ENCODE results near the gene KYNU.
A peak's percentile ranks its signal among the peaks of the same experiment; 100 is the strongest.

The KYNU gene

DNA sequence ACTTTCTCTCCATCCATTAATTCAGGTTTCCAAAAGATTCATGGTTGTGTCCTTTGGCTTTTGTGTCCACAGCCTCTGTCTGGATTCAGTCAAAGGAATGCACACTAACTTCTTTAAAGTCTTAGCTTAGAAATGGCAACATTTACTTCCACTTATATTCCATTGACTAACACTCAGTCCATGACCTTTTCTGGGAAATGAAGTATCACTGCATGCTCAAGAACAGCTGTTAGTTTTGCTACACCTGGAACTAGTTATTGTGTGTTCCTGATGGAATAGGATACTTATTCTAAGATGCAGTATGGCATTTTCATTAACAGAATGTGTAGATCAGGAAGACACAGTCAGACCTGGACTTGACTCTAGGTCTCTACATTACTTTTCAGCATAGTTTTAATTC lies 88.8 kb downstream of the KYNU start:
- H3K36me3 ChIP-seq (ENCODE audit: insufficient read depth, low read length): no peaks in the 10 kb centered on the region
- no peaks in the 10 kb centered on the region for H3K27me3 ChIP-seq (ENCODE audit: insufficient read depth, low read length)
- H3K4me3 ChIP-seq (ENCODE audit: low read length): no peak overlapping the region

DNA sequence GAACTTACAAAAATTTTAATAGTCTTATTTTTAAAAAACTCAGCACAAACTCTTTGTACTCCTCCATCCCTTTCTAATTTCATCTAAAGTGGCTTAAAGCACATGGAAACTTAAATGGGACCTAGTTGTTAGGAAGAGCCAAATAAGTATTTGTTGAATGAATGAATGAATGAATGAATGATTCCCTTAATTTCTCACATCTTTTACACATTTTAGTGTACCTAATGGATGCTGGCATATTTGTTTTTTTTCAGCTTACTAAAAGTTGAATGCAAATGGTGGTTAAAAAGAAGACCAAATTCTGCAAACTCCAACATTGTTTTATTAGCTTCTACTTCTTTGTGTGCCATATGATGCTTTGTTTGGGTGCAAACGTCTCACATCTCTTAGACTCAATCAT lies 89.6 kb downstream of the KYNU start:
- Histone ChIP-seq H3K4me1 (ENCODE audit: insufficient read depth, low read length) (0 out of 2 replicates have a peak, but pooled peaks cover under 1% of the 10 kb centered on the region), H3K27ac (ENCODE audit: low read depth, low read length) (no peak overlapping the region), H3K27me3 (ENCODE audit: insufficient read depth, low read length) (no peaks in the 10 kb centered on the region), H3K9me3 (ENCODE audit: insufficient read depth, low read depth, low read length) (peaks cover 7% of the 10 kb centered on the region; the same call in 1 of the 2 replicates), H3K4me3 (ENCODE audit: low read length) (no peak overlapping the region), H3K9ac (ENCODE audit: low read depth, low read length) (no peak overlapping the region), H3K36me3 (ENCODE audit: insufficient read depth, low read length) (no peaks in the 10 kb centered on the region)
- no CpG with 5 or more reads among the region's 1 CpG for WGBS

More for the DNA sequence above, 88.8 kb downstream of the KYNU start:
- no peaks in the 10 kb centered on the region for H3K4me1 ChIP-seq (ENCODE audit: insufficient read depth, low read length)
- H3K27ac ChIP-seq (ENCODE audit: low read depth, low read length): no peak overlapping the region
- no peak overlapping the region for H3K9ac ChIP-seq (ENCODE audit: low read depth, low read length)
- peaks cover 7% of the 10 kb centered on the region; the same call in 1 of the 2 replicates for H3K9me3 ChIP-seq (ENCODE audit: insufficient read depth, low read depth, low read length)

- Histone ChIP-seq H3K9ac (ENCODE audit: low read depth, low read length) (peak overlapping the region; percentile 44; the same call in 1 of the 2 replicates), H3K36me3 (ENCODE audit: insufficient read depth, low read length) (no peaks in the 10 kb centered on the region), H3K27ac (ENCODE audit: low read depth, low read length) (peak overlapping the region; percentile 92), H3K4me1 (ENCODE audit: insufficient read depth, low read length) (peaks cover 31% of the 10 kb centered on the region), H3K27me3 (ENCODE audit: insufficient read depth, low read length) (no peaks in the 10 kb centered on the region), H3K9me3 (ENCODE audit: insufficient read depth, low read depth, low read length) (no peaks in the 10 kb centered on the region), H3K4me3 (ENCODE audit: low read length) (no peak overlapping the region)
- 84% methylated on average over 3 of the region's 4 CpGs for WGBS
Measured at GRCh38 chr2:142973160-142973821, 95.8 kb downstream of the KYNU start.

DNA sequence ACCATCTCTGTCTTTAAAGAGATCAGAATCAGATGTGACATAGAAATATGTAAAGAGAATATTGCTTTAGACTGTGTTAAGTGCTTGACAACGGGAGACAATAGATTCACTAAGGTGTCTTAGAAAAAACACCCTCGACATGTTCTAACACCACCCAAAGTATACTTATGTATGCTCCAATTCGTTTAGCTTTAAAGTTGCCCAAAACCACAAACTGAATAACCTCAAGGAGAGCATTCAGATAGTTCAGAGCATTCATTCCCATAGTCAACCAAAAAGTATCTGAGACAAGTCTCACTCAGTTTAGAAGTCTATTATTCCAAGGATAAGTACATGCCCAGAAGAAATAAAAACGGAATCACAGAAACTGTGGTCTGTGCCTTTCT lies 96.4 kb downstream of the KYNU start:
- no peaks in the 10 kb centered on the region for H3K27me3 ChIP-seq (ENCODE audit: insufficient read depth, low read length)
- peak overlapping the region; percentile 44 for H3K9ac ChIP-seq (ENCODE audit: low read depth, low read length)
- peak overlapping the region; percentile 92 for H3K27ac ChIP-seq (ENCODE audit: low read depth, low read length)
- H3K9me3 ChIP-seq (ENCODE audit: insufficient read depth, low read depth, low read length): no peaks in the 10 kb centered on the region
- H3K36me3 ChIP-seq (ENCODE audit: insufficient read depth, low read length): no peaks in the 10 kb centered on the region
- WGBS: 51% methylated on average over 4 of the region's 4 CpGs
- no peak overlapping the region for H3K4me3 ChIP-seq (ENCODE audit: low read length)
- H3K4me1 ChIP-seq (ENCODE audit: insufficient read depth, low read length): peaks cover 31% of the 10 kb centered on the region

GRCh38 chr2:142974288-142975024 lies 97.0 kb downstream of the KYNU start:
- H3K27me3 ChIP-seq (ENCODE audit: insufficient read depth, low read length): no peaks in the 10 kb centered on the region
- H3K9ac ChIP-seq (ENCODE audit: low read depth, low read length): peak overlapping the region; percentile 44
- no peaks in the 10 kb centered on the region for H3K9me3 ChIP-seq (ENCODE audit: insufficient read depth, low read depth, low read length)
- 60% methylated on average over 2 of the region's 3 CpGs for WGBS
- H3K4me1 ChIP-seq (ENCODE audit: insufficient read depth, low read length): peaks cover 31% of the 10 kb centered on the region
- peak overlapping the region; percentile 92 for H3K27ac ChIP-seq (ENCODE audit: low read depth, low read length)
- H3K4me3 ChIP-seq (ENCODE audit: low read length): no peak overlapping the region
- H3K36me3 ChIP-seq (ENCODE audit: insufficient read depth, low read length): no peaks in the 10 kb centered on the region

- Histone ChIP-seq H3K9me3 (ENCODE audit: insufficient read depth, low read depth, low read length) (no peaks in the 10 kb centered on the region), H3K27ac (ENCODE audit: low read depth, low read length) (peak overlapping the region; percentile 92; the same call in 1 of the 2 replicates), H3K27me3 (ENCODE audit: insufficient read depth, low read length) (no peaks in the 10 kb centered on the region), H3K36me3 (ENCODE audit: insufficient read depth, low read length) (no peaks in the 10 kb centered on the region), H3K4me1 (ENCODE audit: insufficient read depth, low read length) (peaks cover 31% of the 10 kb centered on the region), H3K9ac (ENCODE audit: low read depth, low read length) (no peak overlapping the region), H3K4me3 (ENCODE audit: low read length) (no peak overlapping the region)
- WGBS: 90% methylated on average over 1 of the region's 1 CpG
Measured at GRCh38 chr2:142975239-142975638, 97.8 kb downstream of the KYNU start.

DNA sequence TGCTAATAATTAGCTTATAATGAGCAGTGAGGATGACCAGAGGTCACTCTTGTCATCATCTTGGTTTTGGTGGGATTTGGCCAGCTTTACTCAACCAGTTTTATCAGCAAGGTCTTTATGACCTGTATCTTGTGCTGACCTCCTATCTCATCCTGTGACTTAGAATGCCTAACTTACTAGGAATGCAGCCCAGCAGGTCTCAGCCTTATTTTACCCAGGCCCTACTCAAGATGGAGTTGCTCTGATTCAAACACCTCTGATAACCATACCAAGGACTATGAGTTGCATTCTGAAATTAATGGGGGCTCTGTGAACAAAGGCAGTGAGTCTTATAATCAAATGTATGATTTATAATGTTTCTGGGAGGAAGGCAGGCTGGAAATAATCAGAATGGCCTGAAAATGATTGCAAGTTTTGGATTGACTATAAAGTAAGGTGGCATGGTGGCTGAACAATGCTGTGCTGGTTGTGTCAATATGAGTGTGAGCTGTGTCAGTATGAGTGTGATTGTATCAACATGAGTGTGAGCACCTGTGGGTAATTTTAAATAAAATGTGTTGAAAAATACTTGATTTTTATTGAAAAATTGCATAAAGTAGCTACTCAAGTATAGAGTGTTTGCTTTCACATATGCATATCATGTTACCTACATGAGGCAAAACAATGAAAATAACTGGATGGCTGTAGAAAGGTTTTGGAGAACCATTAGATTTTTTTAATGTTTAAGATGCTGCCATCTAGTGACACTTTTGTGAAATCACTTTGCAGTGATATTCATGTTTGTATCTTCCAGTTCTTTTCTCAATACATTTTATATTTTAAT lies 103.0 kb downstream of the KYNU start:
- 0 out of 2 replicates have a peak, but pooled peaks cover 4% of the 10 kb centered on the region for H3K4me1 ChIP-seq (ENCODE audit: insufficient read depth, low read length)
- no peak overlapping the region for H3K9ac ChIP-seq (ENCODE audit: low read depth, low read length)
- no peak overlapping the region for H3K27ac ChIP-seq (ENCODE audit: low read depth, low read length)
- no peaks in the 10 kb centered on the region for H3K9me3 ChIP-seq (ENCODE audit: insufficient read depth, low read depth, low read length)
- no peaks in the 10 kb centered on the region for H3K36me3 ChIP-seq (ENCODE audit: insufficient read depth, low read length)
- no peaks in the 10 kb centered on the region for H3K27me3 ChIP-seq (ENCODE audit: insufficient read depth, low read length)
- H3K4me3 ChIP-seq (ENCODE audit: low read length): no peak overlapping the region

GRCh38 chr2:142981069-142981378 lies 103.6 kb downstream of the KYNU start:
- no peak overlapping the region for H3K9ac ChIP-seq (ENCODE audit: low read depth, low read length)
- WGBS: 0% methylated on average over 1 of the region's 1 CpG
- no peak overlapping the region for H3K27ac ChIP-seq (ENCODE audit: low read depth, low read length)
- no peaks in the 10 kb centered on the region for H3K36me3 ChIP-seq (ENCODE audit: insufficient read depth, low read length)
- H3K9me3 ChIP-seq (ENCODE audit: insufficient read depth, low read depth, low read length): no peaks in the 10 kb centered on the region
- no peak overlapping the region for H3K4me3 ChIP-seq (ENCODE audit: low read length)
- no peaks in the 10 kb centered on the region for H3K27me3 ChIP-seq (ENCODE audit: insufficient read depth, low read length)
- 0 out of 2 replicates have a peak, but pooled peaks cover 4% of the 10 kb centered on the region for H3K4me1 ChIP-seq (ENCODE audit: insufficient read depth, low read length)

DNA sequence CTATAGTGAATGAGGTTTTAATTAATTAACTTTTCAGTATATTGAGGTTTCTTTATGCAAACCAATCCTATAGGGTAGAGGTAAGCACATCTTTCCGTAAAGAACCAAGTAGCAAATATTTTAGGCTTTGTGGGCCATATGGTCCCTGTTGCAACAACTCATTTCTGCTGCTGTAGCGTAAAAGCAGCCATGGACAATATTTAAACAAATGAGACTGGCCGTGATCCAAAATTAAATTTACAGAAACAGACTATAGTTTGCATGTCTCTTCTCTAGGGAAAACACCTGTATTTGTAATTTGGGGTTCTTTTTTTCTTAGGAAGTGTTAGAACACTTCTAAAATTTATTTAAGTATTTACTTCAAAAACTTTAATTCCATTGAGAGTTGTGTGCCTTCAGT lies 104.3 kb downstream of the KYNU start:
- no peak overlapping the region for H3K9ac ChIP-seq (ENCODE audit: low read depth, low read length)
- no peaks in the 10 kb centered on the region for H3K9me3 ChIP-seq (ENCODE audit: insufficient read depth, low read depth, low read length)
- no peak overlapping the region for H3K27ac ChIP-seq (ENCODE audit: low read depth, low read length)
- 93% methylated on average over 3 of the region's 3 CpGs for WGBS
- 0 out of 2 replicates have a peak, but pooled peaks cover 4% of the 10 kb centered on the region for H3K4me1 ChIP-seq (ENCODE audit: insufficient read depth, low read length)
- no peaks in the 10 kb centered on the region for H3K27me3 ChIP-seq (ENCODE audit: insufficient read depth, low read length)
- H3K36me3 ChIP-seq (ENCODE audit: insufficient read depth, low read length): no peaks in the 10 kb centered on the region
- no peak overlapping the region for H3K4me3 ChIP-seq (ENCODE audit: low read length)

DNA sequence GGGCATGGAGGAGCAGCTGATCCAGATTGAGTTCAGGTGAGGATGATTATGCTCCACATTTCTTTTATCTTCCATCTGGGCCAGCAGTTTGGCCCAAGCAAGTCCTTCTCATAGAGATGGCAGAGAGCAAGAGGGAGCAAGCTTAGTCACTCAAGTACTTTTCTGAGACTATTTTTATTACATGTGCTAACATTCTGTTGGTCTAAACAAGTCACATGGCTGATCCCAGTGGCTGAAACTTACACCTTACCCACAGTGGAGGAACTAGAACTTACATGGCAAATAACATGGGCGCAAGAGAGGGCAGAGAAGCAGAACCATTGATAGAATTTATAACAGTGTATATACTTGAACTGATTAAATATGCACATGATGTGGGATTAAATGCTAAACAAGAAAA lies 105.7 kb downstream of the KYNU start:
- Histone ChIP-seq H3K4me1 (ENCODE audit: insufficient read depth, low read length) (0 out of 2 replicates have a peak, but pooled peaks cover 4% of the 10 kb centered on the region), H3K27me3 (ENCODE audit: insufficient read depth, low read length) (no peaks in the 10 kb centered on the region), H3K9ac (ENCODE audit: low read depth, low read length) (no peak overlapping the region), H3K9me3 (ENCODE audit: insufficient read depth, low read depth, low read length) (no peaks in the 10 kb centered on the region), H3K27ac (ENCODE audit: low read depth, low read length) (no peak overlapping the region), H3K36me3 (ENCODE audit: insufficient read depth, low read length) (no peaks in the 10 kb centered on the region), H3K4me3 (ENCODE audit: low read length) (no peak overlapping the region)
- 100% methylated on average over 1 of the region's 1 CpG for WGBS

DNA sequence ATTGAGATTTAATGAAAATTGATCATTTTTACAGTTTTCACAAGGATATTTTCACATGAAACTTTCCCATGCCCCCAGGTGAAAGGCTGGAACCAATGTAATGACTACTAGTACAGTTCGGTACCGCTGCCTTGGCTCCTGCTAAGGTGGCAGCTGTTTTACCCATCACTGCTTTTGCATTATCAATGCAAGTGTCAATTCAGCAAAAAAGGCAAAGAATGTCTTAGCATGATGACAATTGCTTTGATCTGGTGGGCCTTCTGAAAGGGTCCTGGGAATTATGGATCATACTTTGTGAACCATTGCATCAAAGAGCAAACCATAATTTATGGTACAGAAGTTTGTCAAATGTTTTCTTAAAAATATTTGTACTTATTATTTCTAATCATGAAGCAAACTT lies 107.2 kb downstream of the KYNU start:
- Histone ChIP-seq H3K9ac (ENCODE audit: low read depth, low read length) (no peak overlapping the region), H3K9me3 (ENCODE audit: insufficient read depth, low read depth, low read length) (no peaks in the 10 kb centered on the region), H3K27ac (ENCODE audit: low read depth, low read length) (no peak overlapping the region), H3K27me3 (ENCODE audit: insufficient read depth, low read length) (no peaks in the 10 kb centered on the region), H3K4me3 (ENCODE audit: low read length) (no peak overlapping the region), H3K4me1 (ENCODE audit: insufficient read depth, low read length) (0 out of 2 replicates have a peak, but pooled peaks cover 4% of the 10 kb centered on the region), H3K36me3 (ENCODE audit: insufficient read depth, low read length) (no peaks in the 10 kb centered on the region)
- WGBS: 96% methylated on average over 2 of the region's 2 CpGs

Data from HUES64 (cell line).